Right renal pelvis (tissue), 4 donors: ENCODE results near the gene ZNF41. TPM values are rescaled to one million over a fixed set of nuclear protein-coding genes. Genes with fewer than 3 reads are reported as not detected.
A peak's percentile ranks its signal among the peaks of the same experiment; 100 is the strongest.
"Not testable (repeated sequence)": the region's sequence is repeated elsewhere in the genome, so short reads cannot be mapped to it uniquely, and the experiment has no call there.

Experiments
- DNase-seq, 4 donors: peaks; one replicate each; pipeline ENCODE4 v3.0.0-alpha.2; 2013; ENCODE audit warnings: low read depth in 4 of 4, low spot score in 3 of 4, missing footprints in 1 of 4
- polyA plus RNA-seq, 4 donors: library from polyadenylated mRNA; unstranded; fragments of 120-200 nt; gene quantifications; one replicate each; pipeline ENCODE4 v1.2.1, GENCODE V29; 2013; ENCODE audit not compliant: insufficient read length in 4 of 4

Gene ZNF41
- 10 to 100 TPM; 11.7 to 16.1 (median 13.9) TPM for polyA plus RNA-seq

DNA sequence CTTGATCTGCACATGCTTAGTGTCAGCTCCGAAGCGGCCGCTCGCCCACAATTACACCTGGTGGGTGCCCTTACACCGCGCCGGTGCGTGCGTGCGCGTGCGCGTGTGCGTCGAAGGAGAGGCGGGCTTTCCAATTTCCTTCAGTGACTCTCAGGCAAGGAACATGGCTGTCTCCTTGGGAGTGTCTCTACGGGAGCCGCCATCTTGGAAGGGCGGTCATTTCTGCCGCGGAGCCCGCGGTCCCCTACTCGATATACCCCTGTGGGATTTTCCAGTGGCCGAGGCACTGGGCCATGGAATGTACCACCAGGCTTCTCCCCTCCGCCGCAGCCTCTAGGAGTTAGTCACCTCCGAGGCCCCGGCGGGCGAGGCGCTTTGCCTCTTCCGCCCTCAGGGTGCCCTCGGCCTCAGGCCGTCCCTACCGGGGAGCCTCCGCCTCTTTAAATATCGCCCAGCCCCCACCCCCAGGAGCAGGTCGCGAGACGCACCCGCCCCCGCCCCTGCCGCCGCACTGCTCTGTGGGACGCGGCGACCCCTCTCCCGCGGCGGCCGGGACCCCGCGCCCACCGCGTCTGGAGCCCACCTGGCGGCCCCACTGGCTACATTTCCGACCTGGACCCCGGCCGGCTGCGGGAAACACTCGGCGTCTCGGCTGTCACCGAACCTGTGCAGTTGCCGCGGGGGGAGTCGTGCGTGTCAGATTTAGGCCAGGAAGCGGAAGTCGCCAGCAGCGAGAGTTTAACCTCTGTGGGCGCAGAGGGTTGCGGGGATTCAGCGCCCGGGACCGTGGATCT, at the start of gene ZNF41:
Gene ZNF41, minus strand, starts transcription at position 711 of the 794 bp plus-strand sequence. CDS start 15,741 bp downstream, outside the sequence.
- peak in 2 of 4 donors; percentile 54 to 59 for DNase-seq

GRCh38 chrX:47530049-47530448, 47.0 kb upstream of the ZNF41 start:
- DNase-seq: no peak

GRCh38 chrX:47529548-47529947, 46.5 kb upstream of the ZNF41 start:
- no peak for DNase-seq

DNA sequence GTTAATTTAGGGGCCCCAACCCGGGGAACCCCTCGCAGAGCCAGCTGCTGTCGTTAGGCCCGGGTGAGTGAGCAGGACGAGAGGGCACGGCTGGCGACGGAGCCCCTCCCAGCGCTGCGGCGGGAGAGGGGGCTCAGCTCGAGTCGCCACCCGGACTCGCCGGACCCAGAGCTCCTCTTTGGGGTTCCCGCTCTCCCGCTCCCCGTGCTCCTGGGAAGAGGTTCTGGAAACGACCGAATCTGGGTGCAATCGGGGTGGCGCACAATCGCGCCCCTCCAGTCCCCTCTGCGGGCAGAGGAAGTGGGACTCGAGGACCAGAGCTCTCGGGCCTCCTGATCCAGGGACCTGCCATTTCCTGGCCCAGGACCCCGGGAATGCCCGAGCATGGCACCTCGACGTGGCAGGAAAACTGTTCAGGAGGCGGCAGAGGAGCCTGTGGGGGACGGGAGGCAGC, 40.7 kb upstream of the ZNF41 start:
- no peak for DNase-seq

GRCh38 chrX:47523297-47523696, 40.3 kb upstream of the ZNF41 start:
- DNase-seq: peak in 2 of 4 donors; percentile 58 to 64

DNA sequence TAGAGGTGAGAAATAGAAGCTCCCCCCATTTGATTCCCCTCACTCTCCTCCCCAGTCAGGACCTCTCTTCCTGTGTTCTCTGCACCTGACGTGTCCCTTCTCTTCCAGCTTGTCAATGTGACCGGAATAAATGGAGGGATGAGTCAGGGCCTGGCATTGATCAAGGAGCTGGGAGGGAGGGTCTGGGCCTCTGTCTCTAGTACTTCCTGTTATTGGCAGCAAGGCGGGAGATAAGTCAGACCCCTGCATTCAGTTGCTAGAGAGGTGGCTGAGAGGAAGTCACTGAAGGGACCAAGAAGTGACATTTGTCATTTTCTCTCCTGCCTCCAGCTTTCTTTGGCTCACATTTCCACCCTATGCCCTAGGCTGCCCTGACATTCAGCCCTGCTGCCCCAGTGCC, 35.1 kb upstream of the ZNF41 start:
- no peak for DNase-seq

DNA sequence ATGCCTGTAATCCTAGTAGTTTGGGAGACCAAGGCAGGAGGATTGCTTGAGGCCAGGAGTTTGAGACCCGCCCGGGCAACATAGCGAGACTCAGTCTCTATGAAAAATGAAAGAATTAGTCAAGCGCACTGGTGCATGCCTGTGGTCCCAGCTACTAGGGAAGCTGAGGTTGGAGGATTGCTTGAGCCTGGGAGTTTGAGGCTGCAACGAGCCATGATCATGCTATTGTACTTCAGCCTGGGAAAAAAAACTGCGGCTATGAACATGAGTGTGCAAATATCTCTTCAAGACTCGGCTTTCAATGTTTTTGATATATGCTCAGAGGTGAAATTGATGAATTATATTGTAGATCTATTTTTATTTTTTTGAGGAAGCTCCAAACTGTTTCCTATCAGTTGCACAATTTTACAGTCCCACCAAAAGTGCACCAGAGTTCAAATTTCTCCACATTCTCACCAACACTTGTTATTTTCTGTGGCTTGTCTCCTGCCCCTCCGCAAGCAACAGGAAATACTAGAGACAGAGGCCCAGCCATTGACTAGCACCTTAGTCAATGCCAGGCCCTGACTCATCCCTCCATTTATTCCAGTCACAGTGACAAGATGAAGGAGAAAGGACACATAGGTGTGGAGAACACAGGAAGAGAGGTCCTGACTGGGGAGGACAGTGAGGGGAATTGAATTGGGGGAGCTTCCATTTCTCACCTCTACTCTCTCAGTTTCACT, 33.1 kb upstream of the ZNF41 start:
- no peak for DNase-seq

DNA sequence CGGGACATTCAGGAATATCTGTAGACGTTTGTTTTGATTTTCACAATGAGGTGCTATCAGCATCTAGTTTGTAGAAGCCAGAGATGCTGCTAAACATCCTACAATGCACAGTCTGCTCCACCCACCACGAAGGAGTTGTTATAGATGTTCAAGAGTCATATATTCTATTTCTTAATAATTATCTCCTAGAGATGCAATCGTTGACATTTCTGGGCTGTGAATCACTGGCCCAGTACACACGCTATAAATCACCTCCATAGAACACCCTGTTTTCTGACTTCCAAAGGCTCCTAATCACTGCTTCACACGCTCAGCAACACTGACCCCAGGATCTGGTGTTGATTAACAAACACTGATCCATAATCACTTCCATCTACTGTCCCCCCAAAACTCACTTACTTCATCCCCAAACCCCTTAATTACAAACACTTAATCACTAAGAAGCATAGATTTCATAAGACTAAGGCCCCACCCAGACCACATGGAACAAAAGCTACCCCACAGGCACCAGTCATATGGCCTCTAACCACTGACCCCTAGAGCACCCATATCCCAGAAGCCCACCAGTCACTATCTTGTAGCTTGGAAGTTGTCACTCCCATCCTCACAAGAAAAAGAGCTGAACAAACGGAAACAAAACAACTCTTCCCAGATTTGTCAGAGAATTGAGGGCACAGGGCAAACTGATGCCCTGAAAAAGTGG, 31.7 kb upstream of the ZNF41 start:
- no peak for DNase-seq

- DNase-seq: not testable (repeated sequence)
These were observed 30.3 kb upstream of the ZNF41 start for GRCh38 chrX:47513034-47513965.

GRCh38 chrX:47512383-47512782, 29.4 kb upstream of the ZNF41 start:
- DNase-seq: not testable (repeated sequence)

GRCh38 chrX:47507153-47507867, 24.3 kb upstream of the ZNF41 start:
- DNase-seq: no peak

GRCh38 chrX:47503151-47503550, 20.1 kb upstream of the ZNF41 start:
- DNase-seq: no peak

DNA sequence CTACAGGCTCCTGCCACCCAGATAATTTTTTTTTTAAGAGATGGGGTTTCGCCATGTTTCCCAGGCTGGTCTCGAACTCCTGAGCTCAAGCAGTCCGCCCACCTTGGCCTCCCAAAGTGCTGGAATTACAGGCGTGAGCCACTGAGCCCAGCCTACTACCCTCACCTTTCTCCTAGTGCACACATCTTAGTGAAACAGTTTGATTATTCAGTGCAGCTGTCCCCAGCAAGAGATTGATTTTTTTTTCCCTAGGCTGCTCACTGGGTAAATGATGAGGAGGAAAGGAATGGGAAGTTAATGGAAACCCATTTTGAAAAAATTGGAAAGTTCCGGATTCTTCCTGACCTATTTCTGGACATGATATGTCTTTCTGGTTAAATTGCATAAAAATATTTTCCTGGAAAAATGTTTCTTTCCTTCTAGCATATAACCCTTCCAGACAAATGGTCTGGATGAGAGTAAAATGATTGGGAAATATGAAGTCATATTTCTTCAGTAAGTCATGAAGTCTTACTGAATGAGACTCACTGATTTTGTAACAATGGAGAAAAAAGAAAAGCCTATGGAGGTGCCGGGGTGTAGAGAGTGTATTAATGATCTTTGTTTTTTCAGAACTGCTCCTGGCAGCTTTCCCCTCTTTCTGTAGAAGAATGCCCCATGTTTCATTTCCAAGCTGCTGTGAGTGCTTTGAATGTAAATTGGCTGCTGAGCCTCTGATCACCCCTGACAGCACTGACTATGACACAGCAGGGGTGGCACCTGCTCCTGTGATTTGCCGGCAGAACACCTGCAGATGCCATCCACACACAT, 19.5 kb upstream of the ZNF41 start:
- no peak for DNase-seq

- DNase-seq: no peak
These were observed 18.4 kb upstream of the ZNF41 start for GRCh38 chrX:47501226-47502074.

GRCh38 chrX:47500554-47500953, 17.5 kb upstream of the ZNF41 start:
- no peak for DNase-seq

DNA sequence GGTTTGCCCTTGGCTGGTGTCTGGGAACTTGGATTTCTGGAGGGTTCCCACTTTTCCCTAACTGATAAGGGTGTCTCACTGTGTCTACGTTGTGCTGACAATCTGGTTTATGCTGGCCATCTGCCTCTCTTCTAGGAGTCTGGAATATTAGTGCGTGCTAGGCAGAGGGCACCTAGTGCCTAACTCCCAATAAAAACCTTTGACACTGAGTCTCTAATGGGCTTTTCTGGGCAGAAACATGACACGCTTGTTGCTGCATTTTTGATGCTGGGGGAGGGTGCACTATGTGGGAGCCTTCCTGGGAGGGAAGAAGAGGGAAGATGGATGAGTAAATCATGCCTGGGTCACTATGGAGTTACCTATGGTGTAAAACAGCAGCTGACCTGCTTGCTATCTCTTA, 16.3 kb upstream of the ZNF41 start:
- DNase-seq: no peak

DNA sequence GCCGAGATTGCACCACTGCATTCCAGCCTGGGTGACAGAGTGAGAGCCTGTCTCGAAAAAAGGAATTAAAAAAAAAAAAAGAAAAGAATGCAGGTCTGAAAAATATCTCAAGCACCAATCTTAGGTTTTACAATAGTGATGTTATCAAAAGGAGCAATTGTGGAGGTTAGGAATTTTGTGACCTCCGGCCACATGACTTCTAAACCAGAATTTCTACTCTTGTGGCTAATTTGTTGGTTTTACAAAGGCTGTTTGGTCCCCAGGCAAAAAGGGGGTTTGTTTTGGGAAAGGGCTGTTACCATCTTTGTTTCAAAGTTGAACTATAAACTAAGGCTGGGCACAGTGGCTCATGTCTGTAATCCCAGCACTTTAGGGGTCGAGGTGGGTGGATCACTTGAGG, 15.4 kb upstream of the ZNF41 start:
- DNase-seq: no peak
